NT2/D1 (cell line): ENCODE measurements around the gene ARHGAP45.
A peak's percentile ranks its signal among the peaks of the same experiment; 100 is the strongest.

Source experiments
- DNase-seq: peaks from one replicate; pipeline ENCODE4 v3.0.0-alpha.2; 2011; ENCODE audit warnings: low read depth, low spot score
- H3K27me3 ChIP-seq: 2 replicates; pipeline ENCODE4 v1.6.0; 2011; ENCODE audit warnings: mild to moderate bottlenecking; ENCODE audit not compliant: insufficient read length, insufficient read depth
- H3K36me3 ChIP-seq: 2 replicates; pipeline ENCODE4 v1.6.1; 2011; ENCODE audit warnings: mild to moderate bottlenecking, low read length, mixed read lengths; ENCODE audit not compliant: insufficient read depth, insufficient read length
- H3K4me1 ChIP-seq: 2 replicates; pipeline ENCODE4 v1.5.1; 2011; ENCODE audit not compliant: insufficient read depth, insufficient read length
- H3K4me3 ChIP-seq: 2 replicates; pipeline ENCODE4 v1.5.1; 2011; ENCODE audit warnings: low read depth; ENCODE audit not compliant: insufficient read length
- H3K9ac ChIP-seq: 2 replicates; pipeline ENCODE4 v1.6.0; 2011; ENCODE audit warnings: low read depth; ENCODE audit not compliant: insufficient read length
- H3K9me3 ChIP-seq: 2 replicates; pipeline ENCODE4 v1.5.1; 2011; ENCODE audit warnings: mild to moderate bottlenecking, low read length; ENCODE audit not compliant: insufficient read depth
- SUZ12 ChIP-seq: IDR thresholded peaks from 2 replicates; pipeline ENCODE4 v1.6.1; 2011; ENCODE audit not compliant: insufficient read length, insufficient read depth; ENCODE audit errors: extremely low read depth
- YY1 ChIP-seq: IDR thresholded peaks from 2 replicates; pipeline ENCODE4 v1.6.1; 2011; ENCODE audit not compliant: insufficient read length, insufficient read depth
- ZNF274 ChIP-seq: IDR thresholded peaks from 2 replicates; pipeline ENCODE4 v1.6.1; 2011; ENCODE audit warnings: mild to moderate bottlenecking, low read depth, low read length

Gene ARHGAP45

GRCh38 chr19:1130771-1131717, 64.1 kb downstream of the ARHGAP45 start:
- TF ChIP-seq SUZ12 (no peak), ZNF274 (no peak)
- peaks cover 62% of the 10 kb centered on the region for H3K36me3 ChIP-seq
- H3K4me3 ChIP-seq: peak overlapping the region; percentile 27
- no peaks in the 10 kb centered on the region for H3K9me3 ChIP-seq
- peaks cover 17% of the 10 kb centered on the region for H3K4me1 ChIP-seq
- no peak for DNase-seq
- no peaks in the 10 kb centered on the region for H3K27me3 ChIP-seq
- peak overlapping the region; percentile 78 for H3K9ac ChIP-seq

GRCh38 chr19:1131718-1132551, 65.0 kb downstream of the ARHGAP45 start:
- Histone ChIP-seq H3K27me3 (no peaks in the 10 kb centered on the region), H3K36me3 (peaks cover 62% of the 10 kb centered on the region), H3K9me3 (no peaks in the 10 kb centered on the region), H3K4me1 (peaks cover 24% of the 10 kb centered on the region), H3K4me3 (peak overlapping the region; percentile 27), H3K9ac (peak overlapping the region; percentile 78)
- no peak for TF ChIP-seq SUZ12
- TF ChIP-seq YY1: no peak
- TF ChIP-seq ZNF274: no peak
- DNase-seq: peak; percentile 57

GRCh38 chr19:1132552-1133383, 65.8 kb downstream of the ARHGAP45 start:
- Histone ChIP-seq H3K27me3 (no peaks in the 10 kb centered on the region), H3K36me3 (peaks cover 54% of the 10 kb centered on the region), H3K9ac (peak overlapping the region; percentile 78), H3K4me1 (peaks cover 24% of the 10 kb centered on the region), H3K9me3 (no peaks in the 10 kb centered on the region), H3K4me3 (peak overlapping the region; percentile 26)
- no peak for DNase-seq
- TF ChIP-seq ZNF274 (no peak), SUZ12 (no peak), YY1 (no peak)

GRCh38 chr19:1133471-1133929, 66.5 kb downstream of the ARHGAP45 start:
- TF ChIP-seq YY1: no peak
- no peak for TF ChIP-seq ZNF274
- no peak for TF ChIP-seq SUZ12
- Histone ChIP-seq H3K9me3 (no peaks in the 10 kb centered on the region), H3K9ac (peak overlapping the region; percentile 78), H3K36me3 (peaks cover 53% of the 10 kb centered on the region), H3K4me3 (no peak overlapping the region), H3K27me3 (no peaks in the 10 kb centered on the region), H3K4me1 (peaks cover 24% of the 10 kb centered on the region)
- DNase-seq: no peak

GRCh38 chr19:1134431-1134830, 67.5 kb downstream of the ARHGAP45 start:
- Histone ChIP-seq H3K9ac (no peak overlapping the region), H3K4me3 (no peak overlapping the region), H3K36me3 (peaks cover 53% of the 10 kb centered on the region), H3K27me3 (no peaks in the 10 kb centered on the region), H3K9me3 (no peaks in the 10 kb centered on the region), H3K4me1 (peaks cover 24% of the 10 kb centered on the region)
- DNase-seq: no peak
- TF ChIP-seq SUZ12 (no peak), ZNF274 (no peak), YY1 (no peak)

GRCh38 chr19:1135454-1135853, 68.5 kb downstream of the ARHGAP45 start:
- no peak for TF ChIP-seq YY1
- TF ChIP-seq ZNF274: no peak
- TF ChIP-seq SUZ12: no peak
- Histone ChIP-seq H3K4me3 (no peak overlapping the region), H3K36me3 (peaks cover 47% of the 10 kb centered on the region), H3K9me3 (no peaks in the 10 kb centered on the region), H3K4me1 (peaks cover 24% of the 10 kb centered on the region), H3K27me3 (no peaks in the 10 kb centered on the region), H3K9ac (no peak overlapping the region)
- no peak for DNase-seq
